Jurkat, Clone E6-1 (cell line): Measurements from ENCODE around the gene SFXN5.

Experiments
- DNase-seq: peaks from one replicate; pipeline ENCODE4 v3.0.0-alpha.2; 2011; ENCODE audit warnings: low read depth, low spot score
- H3K4me3 ChIP-seq: 2 replicates; pipeline ENCODE4 v1.5.1; 2011; ENCODE audit warnings: mild to moderate bottlenecking, low read length, control low read depth, moderate library complexity

Gene SFXN5

GRCh38 chr2:72988726-72989273 lies 82.7 kb downstream of the SFXN5 start:
- DNase-seq: no peak

GRCh38 chr2:72988041-72988440 lies 83.5 kb downstream of the SFXN5 start:
- DNase-seq: no peak
- no peak overlapping the region for H3K4me3 ChIP-seq

More at GRCh38 chr2:72988726-72989273, 82.7 kb downstream of the SFXN5 start:
- no peak overlapping the region for H3K4me3 ChIP-seq

- DNase-seq: no peak
- no peak overlapping the region for H3K4me3 ChIP-seq
Measured at GRCh38 chr2:72985891-72986683, 85.4 kb downstream of the SFXN5 start.

GRCh38 chr2:72985136-72985535 lies 86.4 kb downstream of the SFXN5 start:
- DNase-seq: no peak
- H3K4me3 ChIP-seq: no peak overlapping the region

GRCh38 chr2:72984172-72984671 lies 87.3 kb downstream of the SFXN5 start:
- H3K4me3 ChIP-seq: no peak overlapping the region
- DNase-seq: no peak

- H3K4me3 ChIP-seq: no peak overlapping the region
- DNase-seq: no peak
Measured at GRCh38 chr2:72983500-72984161, 87.9 kb downstream of the SFXN5 start.

GRCh38 chr2:72982781-72983499 lies 88.6 kb downstream of the SFXN5 start:
- no peak for DNase-seq
- no peak overlapping the region for H3K4me3 ChIP-seq

GRCh38 chr2:72982219-72982618 lies 89.3 kb downstream of the SFXN5 start:
- no peak overlapping the region for H3K4me3 ChIP-seq
- no peak for DNase-seq

- H3K4me3 ChIP-seq: no peak overlapping the region
- DNase-seq: no peak
Measured at GRCh38 chr2:72981536-72981935, 90.0 kb downstream of the SFXN5 start.

GRCh38 chr2:72980535-72981217 lies 90.8 kb downstream of the SFXN5 start:
- DNase-seq: no peak
- no peak overlapping the region for H3K4me3 ChIP-seq

GRCh38 chr2:72979896-72980295 lies 91.6 kb downstream of the SFXN5 start:
- H3K4me3 ChIP-seq: no peak overlapping the region
- no peak for DNase-seq

GRCh38 chr2:72975017-72975416 lies 96.5 kb downstream of the SFXN5 start:
- no peak overlapping the region for H3K4me3 ChIP-seq
- DNase-seq: no peak

GRCh38 chr2:72974436-72974754 lies 97.1 kb downstream of the SFXN5 start:
- no peak for DNase-seq
- H3K4me3 ChIP-seq: no peak overlapping the region

GRCh38 chr2:72973566-72974435 lies 97.7 kb downstream of the SFXN5 start:
- peak; percentile 51 for DNase-seq
- no peak overlapping the region for H3K4me3 ChIP-seq

GRCh38 chr2:72973137-72973535 lies 98.4 kb downstream of the SFXN5 start:
- H3K4me3 ChIP-seq: no peak overlapping the region
- DNase-seq: no peak

- no peak overlapping the region for H3K4me3 ChIP-seq
- no peak for DNase-seq
Measured at GRCh38 chr2:72972352-72973136, 99.0 kb downstream of the SFXN5 start.

GRCh38 chr2:72971036-72971435 lies 100.5 kb downstream of the SFXN5 start:
- DNase-seq: no peak
- H3K4me3 ChIP-seq: no peak overlapping the region

GRCh38 chr2:72969706-72970105 lies 101.8 kb downstream of the SFXN5 start:
- no peak overlapping the region for H3K4me3 ChIP-seq
- no peak for DNase-seq
